Pancreas (tissue), 10 donors: Measurements from ENCODE around the gene KRT73. TPM values are rescaled to one million over a fixed set of nuclear protein-coding genes. Genes with fewer than 3 reads are reported as not detected.

ENCODE experiments used
- ATAC-seq, 4 donors: fragments of 200-7000 bp; cut with Tn5 transposase; one replicate each; pipeline versions ENCODE4 v1.8.0 to v1.9.1; 2020; ENCODE audit warnings: mild to moderate bottlenecking in 4 of 4, moderate library complexity in 4 of 4
- DNase-seq, 6 donors: peaks; one replicate each; pipeline ENCODE4 v3.0.0-alpha.2; 2020
- FAIRE-seq: peaks from 2 replicates; lab custom pipeline; 2012; peaks lifted over from hg19 to GRCh38; lab: Jason Lieb, UNC
- H3K27ac ChIP-seq, 4 donors: fragments of 200-600 bp; sonication (generic); 1 replicate in 3 of 4; 2 replicates in 1 of 4; pipeline versions ENCODE4 v1.5.0 to v1.8.0; 2020
- H3K27me3 ChIP-seq, 4 donors: fragments of 200-600 bp; one replicate each; pipeline ENCODE4 v1.8.0; 2021
- H3K36me3 ChIP-seq, 3 donors: fragments of 200-600 bp; sonication (generic) in 1 of 3; one replicate each; pipeline versions ENCODE4 v1.5.0 to v1.8.0; 2020 to 2021
- H3K4me1 ChIP-seq, 3 donors: fragments of 200-600 bp; one replicate each; pipeline ENCODE4 v1.8.0; 2021
- H3K4me3 ChIP-seq, 4 donors: fragments of 200-600 bp; sonication (generic) in 2 of 4; one replicate each; pipeline versions ENCODE4 v1.5.0 to v1.8.0; 2020 to 2021
- H3K9me3 ChIP-seq, 4 donors: fragments of 200-600 bp; one replicate each; pipeline ENCODE4 v1.8.0; 2021
- CTCF ChIP-seq, 4 donors: fragments of 200-600 bp; sonication (generic) in 3 of 4; IDR thresholded peaks; one replicate each; pipeline versions ENCODE4 v1.5.0 to v1.8.0; 2021; ENCODE audit warnings: antibody characterized with exemption in 4 of 4
- WGBS, 2 donors: extraction: QIAGEN DNeasy Blood & Tissue Kit; methylation state at CpG; one replicate each; pipeline ENCODE4 v1.1.7; 2013; 5-methylcytosine and 5-hydroxymethylcytosine counted together
- intact Hi-C, 3 donors: fragments of 100-400 bp; cut with DNase I; formaldehyde crosslinking; loops; one replicate each; pipeline versions ENCODE4 v1.11.1 to v1.14.2; 2022
- polyA plus RNA-seq, 2 donors: library from polyadenylated mRNA; stranded (reverse); fragments of 200-250 nt; gene quantifications; one replicate each; pipeline ENCODE4 v1.2.3, GENCODE V29; 2013
- total RNA-seq, 6 donors: library from RNA; stranded (reverse); fragmentation: NEBNext Ultra II Directional in 4 of 6; extraction: Animal tissue kit (Norgen Biotek cat#: 25700) in 4 of 6; gene quantifications; one replicate each; pipeline versions ENCODE4 v1.2.1 to v1.2.4, GENCODE V29; 2021 to 2023
- donor health status: healthy with polysubstance abuse.
- donor health status: DM: no; HTN: no; CAD: no; lungs with moderate emphysema.
- donor health status: DM: no; HTN: no; CAD: no.
- donor health status: control.
- donor health status: control.
- donor health status: Bipolar disorder and iron deficiency.
- donor health status: DM: yes; HTN: yes; CAD: no.
- donor health status: DM: no; HTN: no; CAD: no.
- donor health status: DM: no; HTN: no; CAD: no.
- donor health status: DM: yes; HTN: yes; CAD: no.

The KRT73 gene
- total and polyA plus RNA-seq, 8 donors, result not detected

GRCh38 chr12:52631264-52631663, 12.9 kb upstream of the KRT73 start:
- no peaks in the 10 kb centered on the region for H3K4me1 ChIP-seq
- no peak for DNase-seq

GRCh38 chr12:52630599-52631200, 12.3 kb upstream of the KRT73 start:
- no peak for TF ChIP-seq CTCF (IDR thresholded peaks at IDR 0.05)
- H3K4me3 ChIP-seq, result no peak overlapping the region
- no peak for DNase-seq
- FAIRE-seq, result no peak
- no peak overlapping the region for H3K27ac ChIP-seq
- ATAC-seq, result no peak
- intact Hi-C loops, result no loop called here
- peaks cover 0 to 3% (median 0%) of the 10 kb centered on the region in 4 donors for H3K27me3 ChIP-seq
- no peaks in the 10 kb centered on the region for H3K9me3 ChIP-seq
- H3K4me1 ChIP-seq, result no peaks in the 10 kb centered on the region
- WGBS, 2 donors, result 63 to 74% methylated on average over 4 of the region's 4 CpGs
- H3K36me3 ChIP-seq, result no peaks in the 10 kb centered on the region

More at GRCh38 chr12:52631264-52631663, 12.9 kb upstream of the KRT73 start:
- H3K27me3 ChIP-seq, result peaks cover 0 to 3% (median 0%) of the 10 kb centered on the region in 4 donors
- H3K4me3 ChIP-seq, result no peak overlapping the region
- 47 to 50% methylated on average over 4 of the region's 4 CpGs for WGBS, 2 donors
- no peaks in the 10 kb centered on the region for H3K9me3 ChIP-seq
- H3K36me3 ChIP-seq, result no peaks in the 10 kb centered on the region
- no peak for TF ChIP-seq CTCF (IDR thresholded peaks at IDR 0.05)
- H3K27ac ChIP-seq, result no peak overlapping the region
- no peak for FAIRE-seq
- no peak for ATAC-seq
- intact Hi-C loops, result no loop called here

- intact Hi-C loops, result no loop called here
- no peak for TF ChIP-seq CTCF (IDR thresholded peaks at IDR 0.05)
- Histone ChIP-seq H3K9me3 (no peaks in the 10 kb centered on the region), H3K4me1 (no peaks in the 10 kb centered on the region), H3K36me3 (no peaks in the 10 kb centered on the region), H3K4me3 (no peak overlapping the region), H3K27me3 (peaks cover 0 to 3% (median 0%) of the 10 kb centered on the region in 4 donors), H3K27ac (no peak overlapping the region)
- FAIRE-seq (no peak), ATAC-seq (no peak), DNase-seq (no peak)
- 61 to 73% methylated on average over 7 of the region's 7 CpGs for WGBS, 2 donors
Observed at GRCh38 chr12:52630008-52630500, 11.7 kb upstream of the KRT73 start.

- ATAC-seq, result no peak
- no peak for DNase-seq
- no peak for TF ChIP-seq CTCF (IDR thresholded peaks at IDR 0.05)
Observed at GRCh38 chr12:52629281-52630007, 11.1 kb upstream of the KRT73 start.

More at GRCh38 chr12:52629281-52630007, 11.1 kb upstream of the KRT73 start:
- H3K27me3 ChIP-seq, result peaks cover 0 to 3% (median 0%) of the 10 kb centered on the region in 4 donors
- 70 to 72% methylated on average over 12 of the region's 12 CpGs for WGBS, 2 donors
- no peak overlapping the region for H3K27ac ChIP-seq
- no peaks in the 10 kb centered on the region for H3K9me3 ChIP-seq
- intact Hi-C loops, result no loop called here
- no peak for FAIRE-seq
- no peaks in the 10 kb centered on the region for H3K36me3 ChIP-seq
- H3K4me3 ChIP-seq, result no peak overlapping the region
- no peaks in the 10 kb centered on the region for H3K4me1 ChIP-seq
